GM18867 (cell line): Measurements from ENCODE around the gene LANCL2.

Experiments
- ATAC-seq: cut with Tn5 transposase; IDR thresholded peaks from one replicate; pipeline ENCODE4 v1.9.1; 2021; ENCODE audit warnings: mild to moderate bottlenecking, moderate library complexity; ENCODE audit not compliant: unreplicated experiment

Gene LANCL2

DNA sequence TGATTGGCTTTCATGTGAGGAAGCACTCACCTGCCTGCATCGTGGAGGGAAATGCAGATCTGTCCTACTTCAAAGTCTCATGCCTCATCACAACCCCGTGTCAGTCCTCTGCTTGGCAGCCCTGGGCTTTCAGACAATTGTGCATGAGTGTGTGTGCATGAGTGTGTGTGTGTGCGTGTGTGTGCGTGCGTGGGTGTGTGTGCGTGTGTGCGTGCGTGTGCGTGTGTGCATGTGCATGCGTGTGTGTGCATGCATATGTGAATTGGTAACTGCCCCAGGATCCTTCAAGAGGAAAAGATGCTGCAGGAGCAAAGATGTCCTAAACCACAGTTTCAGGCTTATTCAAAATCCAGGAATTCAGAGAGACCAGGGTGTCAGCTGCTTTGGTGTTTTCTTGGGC is 71.3 kb downstream of the LANCL2 start:
- no peak for ATAC-seq

- ATAC-seq = no peak
These were observed 72.2 kb downstream of the LANCL2 start for GRCh38 chr7:55437375-55437774.

DNA sequence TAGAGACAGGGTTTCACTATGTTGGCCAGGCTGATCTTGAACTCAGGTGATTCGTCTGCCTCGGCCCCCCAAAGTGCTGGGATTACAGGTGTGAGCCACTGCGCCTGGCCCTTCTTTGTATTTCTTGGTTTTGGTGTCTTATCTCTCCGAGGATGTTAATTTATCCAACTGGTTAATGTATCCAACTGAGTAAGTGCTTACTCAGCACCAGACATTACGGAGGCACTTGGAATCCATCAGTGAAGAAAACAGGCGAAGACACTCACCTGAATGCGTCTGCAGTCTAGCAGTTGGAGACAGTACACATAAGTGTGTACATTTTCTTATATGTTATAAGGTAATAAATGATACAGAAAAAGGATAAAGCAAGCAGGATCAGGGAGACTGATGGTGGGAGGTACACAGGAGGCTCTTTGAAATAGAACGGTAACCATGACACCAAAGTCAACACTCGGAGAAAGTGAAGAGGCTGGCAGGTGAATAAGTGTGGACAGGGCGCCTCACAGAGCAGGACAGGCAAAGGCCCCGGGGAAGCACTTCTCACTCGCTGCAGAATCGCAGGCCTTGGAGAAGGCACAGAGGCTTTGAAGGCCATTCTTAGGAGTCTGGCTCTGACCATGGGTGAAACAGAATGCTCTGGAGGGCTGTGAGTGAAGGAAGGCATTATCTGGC is 73.1 kb downstream of the LANCL2 start:
- ATAC-seq = no peak

- no peak for ATAC-seq
These were observed 73.8 kb downstream of the LANCL2 start for GRCh38 chr7:55438757-55439525.

DNA sequence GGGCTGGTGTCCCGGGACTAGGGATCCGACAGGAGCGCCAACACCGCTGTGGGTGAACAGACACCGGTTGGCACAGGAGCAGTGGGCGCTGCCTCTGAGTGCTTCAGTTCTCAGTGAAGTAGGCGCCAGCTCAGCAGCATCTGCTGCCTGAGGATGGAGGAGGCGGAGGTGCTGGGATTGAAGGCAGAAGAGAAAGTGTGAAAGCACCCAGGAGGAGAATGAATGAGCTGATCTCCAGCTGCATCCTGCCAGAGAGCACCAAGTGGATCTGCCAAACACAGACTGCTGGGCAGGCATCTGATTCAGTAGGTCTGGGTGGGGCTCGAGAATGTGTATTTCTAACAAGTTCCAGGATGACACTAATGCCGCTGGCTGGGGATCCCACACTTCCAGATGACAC is 74.5 kb downstream of the LANCL2 start:
- ATAC-seq = no peak

DNA sequence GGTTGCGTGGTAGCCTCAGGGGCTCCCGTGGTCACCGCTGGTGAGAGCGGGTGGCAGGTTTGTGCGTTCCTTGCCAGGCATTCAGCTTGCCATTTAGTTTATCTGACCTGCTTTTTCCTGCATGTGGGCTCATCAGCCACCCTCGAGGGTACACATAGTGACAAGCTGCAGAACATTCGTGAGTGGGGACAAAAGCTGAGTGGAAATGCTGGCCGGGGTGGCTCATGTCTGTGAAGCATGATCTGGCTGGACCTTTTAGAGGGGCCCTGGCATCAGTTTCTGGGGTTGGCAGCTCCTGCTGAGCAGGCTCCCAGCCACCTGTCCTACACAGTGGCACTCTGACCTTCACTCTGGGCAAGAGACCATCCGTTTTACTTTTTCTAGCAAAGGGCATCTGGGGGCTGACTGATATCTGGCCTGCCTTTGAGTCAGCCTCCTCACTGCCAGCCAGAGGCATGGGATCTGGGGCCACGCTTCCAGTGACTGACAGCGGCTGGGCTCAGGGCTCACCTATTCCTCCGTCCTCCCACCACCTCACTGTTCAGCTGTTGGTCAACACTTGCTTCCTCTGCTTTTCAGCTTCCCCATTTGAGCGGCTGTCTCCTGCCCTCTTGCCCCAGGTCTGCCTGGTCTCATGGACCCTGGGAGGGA is 75.0 kb downstream of the LANCL2 start:
- ATAC-seq = no peak

GRCh38 chr7:55441002-55441401 is 75.9 kb downstream of the LANCL2 start:
- no peak for ATAC-seq

DNA sequence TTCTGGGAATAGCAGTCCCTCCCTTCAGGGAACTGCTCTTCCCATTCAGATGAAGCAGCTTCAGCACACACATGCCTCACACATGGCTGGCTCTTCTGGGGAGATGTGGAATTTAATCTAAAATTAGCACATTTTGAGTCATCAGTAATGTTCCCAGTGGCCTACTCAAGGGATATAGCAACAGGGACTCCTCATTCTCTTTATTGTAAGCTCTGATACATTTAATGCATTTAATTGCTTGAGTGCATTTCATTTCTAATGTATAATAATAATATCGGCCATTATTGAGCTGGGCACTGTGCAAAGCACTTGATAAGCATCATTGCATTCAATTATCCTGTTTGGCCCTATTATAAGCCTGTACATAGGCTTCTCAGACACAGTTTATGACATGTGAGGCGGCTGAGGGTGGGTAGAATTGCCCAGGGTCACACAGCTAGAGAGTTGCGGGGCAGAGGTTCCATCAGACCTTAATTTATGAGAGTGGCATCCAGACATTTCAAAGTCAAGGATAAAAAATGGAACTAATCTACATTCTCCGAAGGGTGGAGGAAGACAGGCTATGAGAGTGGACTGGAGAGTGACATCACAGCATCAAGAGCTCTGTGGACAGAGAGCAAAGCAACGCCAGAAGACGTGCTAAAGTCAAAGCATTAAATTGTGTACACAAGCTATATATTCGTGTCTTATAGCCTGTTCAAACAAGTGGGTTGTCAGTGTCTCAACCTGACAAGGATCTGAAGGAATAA is 76.8 kb downstream of the LANCL2 start:
- no peak for ATAC-seq

DNA sequence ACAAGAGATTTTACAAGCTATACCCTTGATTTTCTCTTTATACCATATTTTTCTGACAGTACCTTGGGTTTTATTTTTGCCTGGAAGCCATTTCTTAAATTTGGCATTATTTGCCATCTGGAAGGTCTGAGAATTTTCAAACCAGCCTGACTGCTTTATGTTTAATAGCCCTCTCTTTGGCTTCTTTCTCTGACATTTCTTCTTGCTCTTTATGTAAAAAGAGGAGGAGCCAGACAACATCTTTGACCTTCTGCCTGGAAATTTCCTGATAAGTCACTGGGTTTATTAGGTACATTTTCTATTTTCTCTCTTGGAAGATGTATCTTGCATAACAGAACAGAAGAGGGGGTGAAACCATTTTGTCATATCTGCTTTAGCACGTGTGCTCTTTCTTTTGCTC is 79.6 kb downstream of the LANCL2 start:
- ATAC-seq = no peak

GRCh38 chr7:55448526-55448925 is 83.4 kb downstream of the LANCL2 start:
- ATAC-seq = no peak

- no peak for ATAC-seq
These were observed 84.3 kb downstream of the LANCL2 start for GRCh38 chr7:55449205-55449991.

- ATAC-seq = no peak
These were observed 84.9 kb downstream of the LANCL2 start for GRCh38 chr7:55449992-55450535.

DNA sequence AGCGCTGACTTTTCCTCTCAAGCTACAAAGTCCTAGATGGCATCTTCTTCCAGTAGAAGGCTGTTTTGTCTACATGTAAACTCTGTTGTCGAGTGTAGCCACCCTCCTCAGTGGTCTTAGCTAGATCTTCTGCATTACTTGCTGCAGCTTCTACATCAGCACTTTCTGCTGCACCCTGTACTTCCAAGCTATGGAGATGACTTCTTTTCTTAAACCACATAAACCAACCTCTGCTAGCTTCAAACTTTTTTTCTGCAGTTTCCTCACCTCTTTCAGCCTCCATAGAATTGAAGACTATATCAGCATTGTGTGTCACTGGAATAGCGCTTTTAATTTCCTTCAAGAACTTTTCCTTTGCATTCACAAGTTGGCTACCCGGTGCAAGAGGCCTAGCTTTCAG is 87.8 kb downstream of the LANCL2 start:
- no peak for ATAC-seq

DNA sequence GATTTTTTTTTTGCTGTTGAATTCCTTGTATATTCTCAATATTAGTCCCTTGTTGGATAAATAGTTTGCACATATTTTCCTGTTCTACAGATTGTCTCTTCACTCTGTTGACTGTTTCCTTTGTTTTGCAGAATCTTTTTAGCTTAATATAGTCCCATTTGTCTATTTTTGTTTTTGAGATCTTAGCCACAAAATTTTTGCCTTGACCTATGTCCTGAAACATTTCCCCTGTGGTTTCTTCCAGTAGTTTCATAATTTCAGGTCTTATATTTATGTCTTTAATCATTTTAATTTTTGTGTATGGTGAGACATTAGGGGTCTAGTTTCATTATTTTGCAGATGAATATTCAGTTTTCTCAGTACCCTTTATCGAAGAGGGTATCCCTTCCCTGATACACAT is 92.7 kb downstream of the LANCL2 start:
- no peak for ATAC-seq

- ATAC-seq = no peak
These were observed 93.2 kb downstream of the LANCL2 start for GRCh38 chr7:55458351-55458750.

DNA sequence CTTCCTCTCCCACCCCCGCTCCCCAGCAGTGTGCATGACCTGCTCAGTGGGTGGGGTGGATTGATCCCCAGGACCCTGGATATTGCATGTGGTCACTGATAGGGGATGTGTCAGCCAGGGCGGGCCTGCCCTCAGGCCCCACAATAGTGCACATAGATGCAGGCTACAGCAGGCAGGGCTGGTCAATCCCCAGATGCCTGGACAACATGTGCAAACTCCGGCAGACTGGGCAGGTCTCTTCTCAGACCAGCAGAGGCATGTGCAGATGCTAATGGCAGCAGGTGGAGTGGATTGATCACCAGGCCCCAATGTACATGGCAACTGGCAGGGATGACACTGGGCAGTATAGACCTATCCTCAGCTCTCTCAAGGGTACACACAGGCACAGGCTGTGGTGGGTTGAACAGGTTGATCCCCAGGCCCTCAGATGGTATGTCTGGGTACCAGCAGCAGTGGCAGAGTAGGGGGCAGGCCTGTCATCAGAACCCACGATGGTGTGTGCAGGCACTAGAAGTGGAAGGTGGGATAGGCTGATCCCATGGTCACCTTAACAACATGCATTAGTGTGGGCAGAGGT is 98.6 kb downstream of the LANCL2 start:
- ATAC-seq = no peak

GRCh38 chr7:55464422-55464821 is 99.3 kb downstream of the LANCL2 start:
- ATAC-seq = no peak

- ATAC-seq = no peak
These were observed 100.6 kb downstream of the LANCL2 start for GRCh38 chr7:55465691-55466090.

DNA sequence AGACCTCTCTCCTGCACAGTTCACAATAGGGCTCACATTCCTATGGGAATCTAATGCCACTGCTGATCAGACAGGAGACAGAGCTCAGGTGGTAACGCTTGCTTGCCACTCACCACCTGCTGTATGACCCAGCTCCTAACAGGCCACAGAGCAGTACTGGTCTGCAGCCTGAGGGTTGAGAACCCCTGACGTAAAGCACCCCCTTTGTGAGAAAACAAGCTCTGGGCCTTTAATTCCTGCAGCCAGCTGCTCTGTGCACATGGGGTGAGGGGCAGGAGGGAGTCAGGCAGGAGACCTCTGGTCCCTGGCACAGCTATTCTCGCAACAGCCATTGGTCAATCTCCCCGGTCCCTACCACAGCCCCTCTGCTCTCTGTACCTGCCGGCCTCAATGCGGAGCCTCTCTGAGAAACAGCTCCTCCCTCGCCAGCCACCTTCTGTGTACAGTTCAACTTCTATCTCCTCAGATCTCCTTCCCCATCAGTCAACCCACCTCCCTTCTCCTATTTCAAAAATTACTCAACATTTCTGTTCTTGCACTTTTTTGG is 102.0 kb downstream of the LANCL2 start:
- no peak for ATAC-seq

GRCh38 chr7:55468495-55468894 is 103.4 kb downstream of the LANCL2 start:
- ATAC-seq = no peak
